ENCODE results near the gene CD2BP2. TPM values are rescaled to one million over a fixed set of nuclear protein-coding genes. Genes with fewer than 3 reads are reported as not detected.

CD2BP2 gene
- total and polyA plus RNA-seq, 2 of the 13 experiments (the other 11 are each of a cell fraction or from before 2014, with no cell fraction given) = 24.9 to 54.6 TPM

DNA sequence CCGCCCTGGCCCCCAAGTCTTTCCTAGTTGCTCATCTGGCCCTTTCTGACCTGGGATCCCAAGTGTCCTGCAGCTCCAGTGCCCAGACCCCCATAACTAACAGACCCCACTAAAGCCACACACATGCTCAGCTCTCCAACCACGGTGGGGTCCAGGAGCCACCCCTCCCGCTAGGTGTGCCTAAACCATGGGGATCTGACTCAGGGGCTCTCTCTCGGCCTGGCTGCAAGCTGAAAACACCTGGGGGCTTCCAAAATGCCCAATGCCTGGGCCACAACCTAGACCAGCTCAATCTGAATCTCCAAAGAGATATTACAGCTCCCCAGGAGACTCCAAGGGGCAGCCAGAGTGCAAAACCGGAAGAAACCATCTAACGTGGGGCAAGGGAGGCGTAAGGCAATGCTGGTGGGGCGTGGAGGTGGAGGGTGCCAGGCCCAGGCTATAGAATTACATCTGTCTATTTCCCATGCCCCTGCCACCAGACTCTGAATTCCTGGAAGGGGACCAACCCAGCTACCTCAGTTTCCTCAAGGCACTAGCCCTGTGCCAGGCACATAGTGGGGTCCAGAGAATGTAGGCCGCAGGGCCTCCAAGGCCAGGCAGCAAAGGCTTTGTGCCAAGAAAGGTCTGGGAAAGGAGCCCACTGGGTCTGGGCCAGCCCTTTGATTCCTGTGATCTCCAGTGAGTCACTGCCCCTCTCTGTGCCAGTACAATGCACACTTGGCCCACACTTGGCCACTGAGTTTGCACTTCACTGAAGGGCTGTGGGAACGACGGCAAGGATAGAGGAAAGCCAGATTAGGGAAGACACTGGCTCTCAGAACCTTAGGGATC, 3.3 kb downstream of the CD2BP2 start (continued):
- TF ChIP-seq, protein P1, sequence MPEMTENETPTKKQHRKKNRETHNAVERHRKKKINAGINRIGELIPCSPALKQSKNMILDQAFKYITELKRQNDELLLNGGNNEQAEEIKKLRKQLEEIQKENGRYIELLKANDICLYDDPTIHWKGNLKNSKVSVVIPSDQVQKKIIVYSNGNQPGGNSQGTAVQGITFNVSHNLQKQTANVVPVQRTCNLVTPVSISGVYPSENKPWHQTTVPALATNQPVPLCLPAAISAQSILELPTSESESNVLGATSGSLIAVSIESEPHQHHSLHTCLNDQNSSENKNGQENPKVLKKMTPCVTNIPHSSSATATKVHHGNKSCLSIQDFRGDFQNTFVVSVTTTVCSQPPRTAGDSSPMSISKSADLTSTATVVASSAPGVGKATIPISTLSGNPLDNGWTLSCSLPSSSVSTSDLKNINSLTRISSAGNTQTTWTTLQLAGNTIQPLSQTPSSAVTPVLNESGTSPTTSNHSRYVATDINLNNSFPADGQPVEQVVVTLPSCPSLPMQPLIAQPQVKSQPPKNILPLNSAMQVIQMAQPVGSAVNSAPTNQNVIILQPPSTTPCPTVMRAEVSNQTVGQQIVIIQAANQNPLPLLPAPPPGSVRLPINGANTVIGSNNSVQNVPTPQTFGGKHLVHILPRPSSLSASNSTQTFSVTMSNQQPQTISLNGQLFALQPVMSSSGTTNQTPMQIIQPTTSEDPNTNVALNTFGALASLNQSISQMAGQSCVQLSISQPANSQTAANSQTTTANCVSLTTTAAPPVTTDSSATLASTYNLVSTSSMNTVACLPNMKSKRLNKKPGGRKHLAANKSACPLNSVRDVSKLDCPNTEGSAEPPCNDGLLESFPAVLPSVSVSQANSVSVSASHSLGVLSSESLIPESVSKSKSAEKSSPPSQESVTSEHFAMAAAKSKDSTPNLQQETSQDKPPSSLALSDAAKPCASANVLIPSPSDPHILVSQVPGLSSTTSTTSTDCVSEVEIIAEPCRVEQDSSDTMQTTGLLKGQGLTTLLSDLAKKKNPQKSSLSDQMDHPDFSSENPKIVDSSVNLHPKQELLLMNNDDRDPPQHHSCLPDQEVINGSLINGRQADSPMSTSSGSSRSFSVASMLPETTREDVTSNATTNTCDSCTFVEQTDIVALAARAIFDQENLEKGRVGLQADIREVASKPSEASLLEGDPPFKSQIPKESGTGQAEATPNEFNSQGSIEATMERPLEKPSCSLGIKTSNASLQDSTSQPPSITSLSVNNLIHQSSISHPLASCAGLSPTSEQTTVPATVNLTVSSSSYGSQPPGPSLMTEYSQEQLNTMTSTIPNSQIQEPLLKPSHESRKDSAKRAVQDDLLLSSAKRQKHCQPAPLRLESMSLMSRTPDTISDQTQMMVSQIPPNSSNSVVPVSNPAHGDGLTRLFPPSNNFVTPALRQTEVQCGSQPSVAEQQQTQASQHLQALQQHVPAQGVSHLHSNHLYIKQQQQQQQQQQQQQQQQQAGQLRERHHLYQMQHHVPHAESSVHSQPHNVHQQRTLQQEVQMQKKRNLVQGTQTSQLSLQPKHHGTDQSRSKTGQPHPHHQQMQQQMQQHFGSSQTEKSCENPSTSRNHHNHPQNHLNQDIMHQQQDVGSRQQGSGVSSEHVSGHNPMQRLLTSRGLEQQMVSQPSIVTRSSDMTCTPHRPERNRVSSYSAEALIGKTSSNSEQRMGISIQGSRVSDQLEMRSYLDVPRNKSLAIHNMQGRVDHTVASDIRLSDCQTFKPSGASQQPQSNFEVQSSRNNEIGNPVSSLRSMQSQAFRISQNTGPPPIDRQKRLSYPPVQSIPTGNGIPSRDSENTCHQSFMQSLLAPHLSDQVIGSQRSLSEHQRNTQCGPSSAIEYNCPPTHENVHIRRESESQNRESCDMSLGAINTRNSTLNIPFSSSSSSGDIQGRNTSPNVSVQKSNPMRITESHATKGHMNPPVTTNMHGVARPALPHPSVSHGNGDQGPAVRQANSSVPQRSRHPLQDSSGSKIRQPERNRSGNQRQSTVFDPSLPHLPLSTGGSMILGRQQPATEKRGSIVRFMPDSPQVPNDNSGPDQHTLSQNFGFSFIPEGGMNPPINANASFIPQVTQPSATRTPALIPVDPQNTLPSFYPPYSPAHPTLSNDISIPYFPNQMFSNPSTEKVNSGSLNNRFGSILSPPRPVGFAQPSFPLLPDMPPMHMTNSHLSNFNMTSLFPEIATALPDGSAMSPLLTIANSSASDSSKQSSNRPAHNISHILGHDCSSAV (CRISPR knock-in tag; IDR thresholded peaks at IDR 0.05; ENCODE audit: borderline replicate concordance) = no peak
- TF ChIP-seq DNMT1 (CRISPR knock-in tag; IDR thresholded peaks at IDR 0.05) = no peak
- TF ChIP-seq, protein P2, sequence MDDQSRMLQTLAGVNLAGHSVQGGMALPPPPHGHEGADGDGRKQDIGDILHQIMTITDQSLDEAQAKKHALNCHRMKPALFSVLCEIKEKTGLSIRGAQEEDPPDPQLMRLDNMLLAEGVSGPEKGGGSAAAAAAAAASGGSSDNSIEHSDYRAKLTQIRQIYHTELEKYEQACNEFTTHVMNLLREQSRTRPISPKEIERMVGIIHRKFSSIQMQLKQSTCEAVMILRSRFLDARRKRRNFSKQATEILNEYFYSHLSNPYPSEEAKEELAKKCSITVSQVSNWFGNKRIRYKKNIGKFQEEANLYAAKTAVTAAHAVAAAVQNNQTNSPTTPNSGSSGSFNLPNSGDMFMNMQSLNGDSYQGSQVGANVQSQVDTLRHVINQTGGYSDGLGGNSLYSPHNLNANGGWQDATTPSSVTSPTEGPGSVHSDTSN (CRISPR knock-in tag; IDR thresholded peaks at IDR 0.05; ENCODE audit: borderline replicate concordance) = no peak
- TF ChIP-seq ZNF251 (CRISPR knock-in tag; IDR thresholded peaks at IDR 0.05) = no peak
- no peak for TF ChIP-seq RARG (CRISPR knock-in tag; IDR thresholded peaks at IDR 0.05; ENCODE audit: low read depth)
- TF ChIP-seq IRF2 (CRISPR knock-in tag; IDR thresholded peaks at IDR 0.05) = no peak
- no peak for TF ChIP-seq ZNF546 (CRISPR knock-in tag; conservative IDR thresholded peaks at IDR 0.05)
- TF ChIP-seq ZNF180 (CRISPR knock-in tag; IDR thresholded peaks at IDR 0.05; ENCODE audit: borderline replicate concordance, low read depth) = no peak
- TF ChIP-seq, protein P3, sequence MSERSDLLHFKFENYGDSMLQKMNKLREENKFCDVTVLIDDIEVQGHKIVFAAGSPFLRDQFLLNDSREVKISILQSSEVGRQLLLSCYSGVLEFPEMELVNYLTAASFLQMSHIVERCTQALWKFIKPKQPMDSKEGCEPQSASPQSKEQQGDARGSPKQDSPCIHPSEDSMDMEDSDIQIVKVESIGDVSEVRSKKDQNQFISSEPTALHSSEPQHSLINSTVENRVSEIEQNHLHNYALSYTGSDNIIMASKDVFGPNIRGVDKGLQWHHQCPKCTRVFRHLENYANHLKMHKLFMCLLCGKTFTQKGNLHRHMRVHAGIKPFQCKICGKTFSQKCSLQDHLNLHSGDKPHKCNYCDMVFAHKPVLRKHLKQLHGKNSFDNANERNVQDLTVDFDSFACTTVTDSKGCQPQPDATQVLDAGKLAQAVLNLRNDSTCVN (CRISPR knock-in tag; IDR thresholded peaks at IDR 0.05; ENCODE audit: borderline replicate concordance) = no peak
- TF ChIP-seq ZNF225 (CRISPR knock-in tag; IDR thresholded peaks at IDR 0.05) = no peak
- TF ChIP-seq ZNF24 (IDR thresholded peaks at IDR 0.05) = no peak
- TF ChIP-seq ZNF326 (CRISPR knock-in tag; IDR thresholded peaks at IDR 0.05; ENCODE audit: borderline replicate concordance) = no peak; the same call in 1 of the 2 replicates
- TF ChIP-seq NR2F6 (IDR thresholded peaks at IDR 0.05) = no peak
- no peak for TF ChIP-seq NR2F6 (CRISPR knock-in tag; IDR thresholded peaks at IDR 0.05)
- TF ChIP-seq ZNF780A (CRISPR knock-in tag; IDR thresholded peaks at IDR 0.05) = no peak
- TF ChIP-seq ZNF12 (CRISPR knock-in tag; IDR thresholded peaks at IDR 0.05) = no peak
- no peak for TF ChIP-seq ZNF790 (CRISPR knock-in tag; IDR thresholded peaks at IDR 0.05; ENCODE audit: borderline replicate concordance)
- TF ChIP-seq AGO2 (optimal IDR thresholded peaks at IDR 0.05; ENCODE audit: low read depth, low read length) = peak; percentile 74
- TF ChIP-seq ZBTB42 (CRISPR knock-in tag; IDR thresholded peaks at IDR 0.05) = no peak
- TF ChIP-seq POLR2AphosphoS2 (IDR thresholded peaks at IDR 0.05; ENCODE audit: low read depth, low read length) = peak; percentile 60; the same call in 1 of the 2 replicates
- no peak for TF ChIP-seq TAF15 (IDR thresholded peaks at IDR 0.05; ENCODE audit: low read depth, low read length, poor library complexity, severe bottlenecking)
